SK-N-SH treated with all-trans-retinoic acid at 6 μM for 48 hours (cell line): ENCODE data around the gene TANC1.

Experiments used
- BACH2 ChIP-seq: fragments of 250-450 bp; sonication (Bioruptor Pico); IDR thresholded peaks from 2 replicates; pipeline ENCODE4 v1.9.0; 2021; ENCODE audit warnings: mild to moderate bottlenecking, borderline replicate concordance
- CREB5 ChIP-seq: fragments of 250-450 bp; sonication (Bioruptor Pico); IDR thresholded peaks from 2 replicates; pipeline ENCODE4 v1.5.1; 2020; ENCODE audit warnings: low read depth, mild to moderate bottlenecking, moderate library complexity
- ESRRG ChIP-seq: fragments of 250-450 bp; sonication (Bioruptor Pico); IDR thresholded peaks from 2 replicates; pipeline ENCODE4 v1.6.1; 2021; ENCODE audit warnings: mild to moderate bottlenecking
- ISL1 ChIP-seq: fragments of 250-450 bp; sonication (Bioruptor Pico); IDR thresholded peaks from 2 replicates; pipeline ENCODE4 v2.1.2; 2022; ENCODE audit warnings: mild to moderate bottlenecking, moderate library complexity
- PATZ1 ChIP-seq: fragments of 250-450 bp; sonication (Bioruptor Pico); IDR thresholded peaks from 2 replicates; pipeline ENCODE4 v1.8.0; 2020; ENCODE audit warnings: mild to moderate bottlenecking, moderate library complexity, borderline replicate concordance
- RARB ChIP-seq: fragments of 250-450 bp; sonication (Bioruptor Pico); IDR thresholded peaks from 2 replicates; pipeline ENCODE4 v1.8.0; 2021; ENCODE audit warnings: mild to moderate bottlenecking, moderate library complexity
- TOX ChIP-seq: fragments of 250-450 bp; sonication (Bioruptor Pico); IDR thresholded peaks from 2 replicates; pipeline ENCODE4 v1.8.0; 2021; ENCODE audit warnings: mild to moderate bottlenecking, moderate library complexity, borderline replicate concordance
- ZNF8 ChIP-seq: fragments of 450-650 bp; formaldehyde crosslinking; IDR thresholded peaks from 2 replicates; pipeline ENCODE4 v1.5.0; 2020; ENCODE audit warnings: mild to moderate bottlenecking, moderate library complexity

GRCh38 chr2:159164457-159164911 is 196.0 kb downstream of the TANC1 start:
- TF ChIP-seq ZNF8 (CRISPR knock-in tag) (no peak), ISL1 (CRISPR knock-in tag) (no peak), PATZ1 (no peak), TOX (CRISPR knock-in tag) (no peak), BACH2 (CRISPR knock-in tag) (no peak), CREB5 (CRISPR knock-in tag) (no peak), ESRRG (CRISPR knock-in tag) (no peak), RARB (CRISPR knock-in tag) (no peak)
